Measurements from ENCODE around the gene ARHGAP22. TPM values are rescaled to one million over a fixed set of nuclear protein-coding genes. Genes with fewer than 3 reads are reported as not detected.

The ARHGAP22 gene
- polyA plus RNA-seq, 3 donors: 1.5 to 7.8 (median 1.9) TPM

DNA sequence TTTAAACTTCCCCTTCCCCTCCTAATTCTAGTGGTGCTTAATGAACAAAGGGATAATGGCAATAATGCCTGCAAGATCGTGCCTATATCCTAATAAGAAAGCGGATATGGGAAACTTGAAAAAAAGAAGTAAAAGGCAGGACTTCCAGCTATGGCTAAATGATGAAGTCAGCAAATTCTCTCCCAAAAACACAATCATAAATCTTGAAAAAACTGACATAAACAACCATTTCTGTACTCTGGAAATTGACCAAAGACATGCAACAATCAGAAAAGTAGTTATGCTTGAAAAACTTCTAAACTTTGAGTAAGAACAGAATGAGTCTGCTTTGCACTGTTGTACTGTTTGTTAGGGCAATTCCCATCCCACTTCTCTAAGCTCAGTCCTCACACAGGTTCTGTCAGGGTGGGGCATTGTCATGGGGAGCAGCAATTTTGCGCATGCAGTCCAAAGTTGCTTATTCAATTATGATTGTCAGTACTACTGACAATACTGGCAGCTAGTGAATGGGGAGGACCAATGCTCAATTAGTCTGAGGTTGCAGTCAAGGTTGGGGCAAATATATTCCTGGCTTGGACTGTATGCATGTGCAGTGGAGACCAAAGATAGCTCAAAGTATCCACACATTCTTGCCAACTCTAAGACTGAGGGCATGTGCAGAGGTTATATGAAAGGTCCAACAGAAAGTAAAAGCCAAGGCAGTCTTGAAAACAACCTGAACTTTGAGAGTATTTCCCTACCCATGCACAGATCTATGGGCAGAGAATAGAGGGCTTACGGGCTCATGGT is 34.1 kb upstream of the ARHGAP22 start:
- no peak for TF ChIP-seq CTCF (IDR thresholded peaks at IDR 0.05)
- peak in 2 of 3 donors; percentile 23 to 41 for DNase-seq
- Histone ChIP-seq H3K4me2 (replicated peaks; ENCODE audit: extremely low read depth, low read length, poor library complexity, severe bottlenecking) (peak overlapping the region; percentile 50), H3K27ac (ENCODE audit: low read depth in 1 of 2, low read length in 2 of 2) (peak overlapping the region in 1 of 2 donors; percentile 62), H3K4me3 (replicated peaks in 1 of 3; ENCODE audit: low read depth in 2 of 3, low read length in 3 of 3) (peak overlapping the region in 2 of 3 experiments; percentile 20 to 44), H3K4me1 (ENCODE audit: control insufficient read depth in 1 of 2, insufficient read depth in 2 of 2, low read length in 2 of 2) (peaks cover 61 to 64% of the 10 kb centered on the region in 2 donors), H3K36me3 (replicated peaks in 1 of 2; ENCODE audit: control insufficient read depth in 1 of 2, insufficient read depth in 2 of 2, low read length in 2 of 2) (no peaks in the 10 kb centered on the region), H3K79me2 (ENCODE audit: insufficient read depth, low read length) (no peaks in the 10 kb centered on the region), H2AFZ (ENCODE audit: insufficient read depth, low read depth, low read length, poor library complexity, severe bottlenecking) (no peak overlapping the region), H3K9me3 (replicated peaks in 1 of 2; ENCODE audit: control insufficient read depth in 1 of 2, insufficient read depth in 1 of 2, low read length in 2 of 2) (no peaks in the 10 kb centered on the region), H3K9ac (ENCODE audit: insufficient read depth, low read length, poor library complexity, severe bottlenecking) (no peak overlapping the region), H3K27me3 (ENCODE audit: control insufficient read depth in 2 of 2, insufficient read depth in 2 of 2, low read length in 2 of 2) (no peaks in the 10 kb centered on the region), H4K20me1 (ENCODE audit: insufficient read depth, low read length) (no peaks in the 10 kb centered on the region)
- no CpG with 5 or more reads among the region's 4 CpGs for WGBS (ENCODE audit: insufficient coverage)
- peaks cover 10 to 11% of the 10 kb centered on the region in 2 donors for H3K36me3 Mint-ChIP-seq
- H3K27me3 Mint-ChIP-seq (ENCODE audit: low read depth in 3 of 3): peaks cover 18 to 24% (median 19%) of the 10 kb centered on the region in 3 donors
- H3K4me1 Mint-ChIP-seq: peaks cover 63% of the 10 kb centered on the region
- peak overlapping the region; percentile 68 to 93 (median 82) for H3K27ac Mint-ChIP-seq
- peaks cover 7 to 25% (median 14%) of the 10 kb centered on the region in 7 donors for H3K9me3 Mint-ChIP-seq
- peak overlapping the region in 1 of 2 donors; percentile 67 for H3K4me3 Mint-ChIP-seq
- intact Hi-C loops (cut with micrococcal nuclease): loop anchor here in 1 of 2 donors (2.0 kb wide), 1 partner anchor 14 kb away; no protein-coding TSS in a partner anchor

- peaks cover 68 to 72% of the 10 kb centered on the region in 2 donors for H3K4me1 ChIP-seq (ENCODE audit: control insufficient read depth in 1 of 2, insufficient read depth in 2 of 2, low read length in 2 of 2)
- no peak overlapping the region for H3K4me2 ChIP-seq (replicated peaks; ENCODE audit: extremely low read depth, low read length, poor library complexity, severe bottlenecking)
- TF ChIP-seq CTCF (IDR thresholded peaks at IDR 0.05): no peak
- WGBS (ENCODE audit: insufficient coverage): 100% methylated on average over 1 of the region's 4 CpGs
- H3K4me3 ChIP-seq (replicated peaks in 1 of 3; ENCODE audit: low read depth in 2 of 3, low read length in 3 of 3): no peak overlapping the region
- Mint-ChIP-seq H3K4me1 (peaks cover 71% of the 10 kb centered on the region), H3K36me3 (peaks cover 10 to 11% of the 10 kb centered on the region in 2 donors), H3K4me3 (peak overlapping the region in 1 of 2 donors; percentile 58), H3K9me3 (peaks cover 7 to 22% (median 14%) of the 10 kb centered on the region in 7 donors), H3K27ac (no peak overlapping the region), H3K27me3 (ENCODE audit: low read depth in 3 of 3) (peaks cover 16 to 24% (median 19%) of the 10 kb centered on the region in 3 donors)
- H3K79me2 ChIP-seq (ENCODE audit: insufficient read depth, low read length): no peaks in the 10 kb centered on the region
- no peak overlapping the region for H2AFZ ChIP-seq (ENCODE audit: insufficient read depth, low read depth, low read length, poor library complexity, severe bottlenecking)
- no peak overlapping the region for H3K9ac ChIP-seq (ENCODE audit: insufficient read depth, low read length, poor library complexity, severe bottlenecking)
- peak overlapping the region in 1 of 2 donors; percentile 62 for H3K27ac ChIP-seq (ENCODE audit: low read depth in 1 of 2, low read length in 2 of 2)
- intact Hi-C loops (cut with micrococcal nuclease): loop anchor here in 1 of 2 donors (2.0 kb wide), 1 partner anchor 13 kb away; no protein-coding TSS in a partner anchor
- no peaks in the 10 kb centered on the region for H3K36me3 ChIP-seq (replicated peaks in 1 of 2; ENCODE audit: control insufficient read depth in 1 of 2, insufficient read depth in 2 of 2, low read length in 2 of 2)
- no peaks in the 10 kb centered on the region for H4K20me1 ChIP-seq (ENCODE audit: insufficient read depth, low read length)
- H3K9me3 ChIP-seq (replicated peaks in 1 of 2; ENCODE audit: control insufficient read depth in 1 of 2, insufficient read depth in 1 of 2, low read length in 2 of 2): no peaks in the 10 kb centered on the region
- H3K27me3 ChIP-seq (ENCODE audit: control insufficient read depth in 2 of 2, insufficient read depth in 2 of 2, low read length in 2 of 2): no peaks in the 10 kb centered on the region
- no peak for DNase-seq
Observed at GRCh38 chr10:48638158-48638557, 33.3 kb upstream of the ARHGAP22 start.

Measured in CD14-positive monocyte (primary cell).